ENCODE data around the gene HPX.

- no peak for TF ChIP-seq GATA2 (IDR thresholded peaks at IDR 0.05; ENCODE audit: low read depth, low read length)
- TF ChIP-seq GATA3 (IDR thresholded peaks at IDR 0.05; ENCODE audit: low read depth, low read length) = no peak
These were observed 47.6 kb upstream of the HPX start for GRCh38 chr11:6488342-6488741.
